ENCODE data around the gene STAC3.

The STAC3 gene

DNA sequence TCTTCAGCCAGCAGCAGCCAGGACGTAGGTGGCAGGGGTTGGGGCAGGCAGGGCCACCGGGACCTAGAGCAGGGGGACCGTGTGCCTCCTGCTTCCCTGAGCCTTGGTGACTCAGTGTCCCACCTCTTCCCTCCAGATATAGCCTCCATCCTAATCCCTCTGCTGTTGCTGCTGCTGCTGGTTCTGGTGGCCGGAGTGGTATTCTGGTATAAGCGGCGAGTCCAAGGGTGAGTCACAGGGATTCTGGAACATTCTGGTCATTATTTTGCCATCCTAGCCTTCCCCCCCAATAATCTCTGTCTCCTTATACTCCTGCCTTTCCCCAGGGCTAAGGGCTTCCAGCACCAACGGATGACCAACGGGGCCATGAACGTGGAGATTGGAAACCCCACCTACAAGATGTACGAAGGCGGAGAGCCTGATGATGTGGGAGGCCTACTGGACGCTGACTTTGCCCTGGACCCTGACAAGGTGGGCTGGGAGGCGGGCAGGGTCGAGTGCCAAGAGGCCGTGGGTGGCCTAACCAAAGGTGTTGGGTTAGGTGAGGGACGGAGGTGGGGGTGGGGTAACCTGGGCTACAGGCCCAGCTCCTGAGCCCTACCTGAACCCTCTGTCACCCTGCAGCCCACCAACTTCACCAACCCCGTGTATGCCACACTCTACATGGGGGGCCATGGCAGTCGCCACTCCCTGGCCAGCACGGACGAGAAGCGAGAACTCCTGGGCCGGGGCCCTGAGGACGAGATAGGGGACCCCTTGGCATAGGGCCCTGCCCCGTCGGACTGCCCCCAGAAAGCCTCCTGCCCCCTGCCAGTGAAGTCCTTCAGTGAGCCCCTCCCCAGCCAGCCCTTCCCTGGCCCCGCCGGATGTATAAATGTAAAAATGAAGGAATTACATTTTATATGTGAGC is 38.9 kb downstream of the STAC3 start:
- no peak for DNase-seq (ENCODE audit: low read depth in 3 of 3, low spot score in 1 of 3)

DNA sequence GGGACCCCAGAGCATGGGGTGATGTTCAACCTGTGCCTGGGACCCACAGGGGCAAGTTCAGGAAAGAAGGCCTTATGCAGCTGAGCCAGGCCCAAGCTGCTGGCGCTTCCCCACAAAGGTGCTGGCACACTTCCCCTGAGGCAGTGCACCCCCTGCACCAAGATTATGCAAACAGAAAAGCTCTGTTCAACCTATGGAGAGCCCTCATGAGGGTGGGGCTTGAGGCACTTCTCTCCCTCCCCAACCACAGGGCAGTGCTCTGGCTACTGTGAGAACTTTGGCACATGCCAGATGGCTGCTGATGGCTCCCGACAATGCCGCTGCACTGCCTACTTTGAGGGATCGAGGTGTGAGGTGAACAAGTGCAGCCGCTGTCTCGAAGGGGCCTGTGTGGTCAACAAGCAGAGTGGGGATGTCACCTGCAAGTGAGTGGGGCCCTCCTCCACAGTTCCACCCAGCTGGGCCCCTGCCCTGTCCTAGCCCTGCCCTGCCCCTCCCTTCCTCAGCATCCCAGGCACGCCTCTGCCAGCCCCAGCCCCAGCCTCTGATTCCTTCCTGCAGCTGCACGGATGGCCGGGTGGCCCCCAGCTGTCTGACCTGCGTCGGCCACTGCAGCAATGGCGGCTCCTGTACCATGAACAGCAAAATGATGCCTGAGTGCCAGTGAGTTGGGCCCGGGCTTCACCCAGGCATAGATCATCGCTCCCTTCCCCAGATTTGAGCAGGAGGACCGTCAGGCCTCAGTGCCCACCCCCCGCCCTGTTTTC is 39.9 kb downstream of the STAC3 start:
- DNase-seq (ENCODE audit: low read depth in 3 of 3, low spot score in 1 of 3) = no peak

DNA sequence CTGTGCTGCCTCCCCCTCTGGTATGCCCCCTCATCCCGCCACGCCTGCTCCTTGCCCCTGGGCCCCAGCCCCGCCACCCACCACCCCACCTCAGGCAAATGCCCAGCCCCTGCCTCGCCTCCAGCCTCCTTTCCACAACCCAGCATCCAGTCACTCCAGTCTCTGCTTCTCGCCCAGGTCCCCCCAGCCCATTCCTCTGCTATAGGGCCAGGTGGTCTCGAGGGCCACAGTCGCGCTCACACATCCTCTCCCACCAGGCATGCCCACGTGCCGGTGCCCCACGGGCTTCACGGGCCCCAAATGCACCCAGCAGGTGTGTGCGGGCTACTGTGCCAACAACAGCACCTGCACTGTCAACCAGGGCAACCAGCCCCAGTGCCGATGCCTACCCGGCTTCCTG is 40.5 kb downstream of the STAC3 start:
- no peak for DNase-seq (ENCODE audit: low read depth in 3 of 3, low spot score in 1 of 3)

DNA sequence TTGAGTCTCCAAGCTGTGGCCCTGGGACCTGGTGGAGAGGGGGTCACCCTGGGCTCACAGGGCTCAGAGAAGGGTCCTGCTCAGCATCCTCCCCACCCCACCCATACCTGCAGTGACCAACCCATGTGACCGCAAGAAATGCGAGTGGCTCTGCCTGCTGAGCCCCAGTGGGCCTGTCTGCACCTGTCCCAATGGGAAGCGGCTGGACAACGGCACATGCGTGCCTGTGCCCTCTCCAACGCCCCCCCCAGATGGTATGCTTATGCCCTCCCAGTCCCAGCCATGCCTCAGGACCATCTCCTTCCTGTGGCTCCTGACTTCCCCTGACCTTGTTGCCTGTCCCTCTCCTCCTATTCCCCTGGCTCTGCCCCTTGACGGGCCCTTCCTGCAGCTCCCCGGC is 41.1 kb downstream of the STAC3 start:
- no peak for DNase-seq (ENCODE audit: low read depth in 3 of 3, low spot score in 1 of 3)

DNA sequence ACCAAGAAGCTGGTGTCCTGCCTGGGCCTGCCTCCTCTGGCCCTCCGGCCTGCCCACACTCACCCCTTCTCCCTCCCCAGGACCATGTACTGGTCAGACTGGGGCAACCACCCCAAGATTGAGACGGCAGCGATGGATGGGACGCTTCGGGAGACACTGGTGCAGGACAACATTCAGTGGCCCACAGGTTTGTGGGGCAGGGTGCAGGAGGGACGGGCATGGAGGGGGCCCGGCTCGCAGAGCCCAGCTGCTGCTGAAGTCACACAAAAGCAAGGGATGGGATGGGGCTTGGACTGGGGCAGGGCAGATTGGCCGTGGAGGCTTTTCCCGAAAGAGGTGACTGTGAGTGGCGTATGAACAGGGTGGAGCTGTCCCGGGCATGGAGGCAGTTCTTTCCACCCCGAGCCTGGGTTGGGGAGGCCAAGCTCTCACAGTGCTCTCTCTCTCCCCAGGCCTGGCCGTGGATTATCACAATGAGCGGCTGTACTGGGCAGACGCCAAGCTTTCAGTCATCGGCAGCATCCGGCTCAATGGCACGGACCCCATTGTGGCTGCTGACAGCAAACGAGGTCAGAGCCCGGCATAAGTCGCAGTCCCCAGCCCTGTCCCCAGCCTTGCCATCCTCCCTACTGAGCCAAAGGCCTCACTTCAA is 42.2 kb downstream of the STAC3 start:
- DNase-seq (ENCODE audit: low read depth in 3 of 3, low spot score in 1 of 3) = no peak

DNA sequence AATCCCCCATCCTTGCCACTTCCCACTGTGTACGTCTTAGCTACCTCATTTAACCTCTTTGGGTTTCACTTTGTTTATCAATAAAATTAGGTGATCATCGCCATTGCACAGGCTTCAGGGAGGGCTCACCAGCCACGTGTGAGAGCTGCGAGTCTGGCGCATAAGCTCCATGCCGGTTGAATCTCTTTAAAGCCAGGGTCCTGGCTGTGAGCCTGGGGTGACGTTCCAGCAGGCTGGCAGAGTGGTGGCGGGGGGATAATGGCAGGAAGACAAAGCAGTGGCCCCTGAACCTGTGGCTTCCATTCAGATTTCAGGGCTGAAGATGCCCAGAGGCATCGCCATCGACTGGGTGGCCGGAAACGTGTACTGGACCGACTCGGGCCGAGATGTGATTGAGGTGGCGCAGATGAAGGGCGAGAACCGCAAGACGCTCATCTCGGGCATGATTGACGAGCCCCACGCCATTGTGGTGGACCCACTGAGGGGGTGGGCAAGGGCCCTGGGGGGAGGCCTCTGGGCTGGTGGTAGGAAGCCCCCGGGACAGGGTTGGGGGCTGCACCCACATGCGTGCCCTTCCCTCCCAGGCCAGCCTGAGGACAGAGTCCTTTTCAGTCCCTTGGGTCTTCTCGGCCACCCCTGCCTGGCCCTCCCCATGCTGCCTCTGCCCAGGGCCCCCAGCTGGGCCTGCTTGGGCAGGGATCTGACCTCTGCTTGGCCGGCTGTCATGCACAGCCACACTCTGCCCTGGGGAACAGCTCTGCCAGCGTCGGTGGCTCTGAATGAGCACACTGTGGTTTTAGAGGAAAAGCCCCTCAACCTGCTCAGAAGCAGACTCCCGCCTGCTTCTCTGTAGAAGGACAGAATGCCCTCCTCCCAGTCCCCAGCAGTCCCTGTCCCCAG is 43.0 kb downstream of the STAC3 start:
- no peak for DNase-seq (ENCODE audit: low read depth in 3 of 3, low spot score in 1 of 3)

DNA sequence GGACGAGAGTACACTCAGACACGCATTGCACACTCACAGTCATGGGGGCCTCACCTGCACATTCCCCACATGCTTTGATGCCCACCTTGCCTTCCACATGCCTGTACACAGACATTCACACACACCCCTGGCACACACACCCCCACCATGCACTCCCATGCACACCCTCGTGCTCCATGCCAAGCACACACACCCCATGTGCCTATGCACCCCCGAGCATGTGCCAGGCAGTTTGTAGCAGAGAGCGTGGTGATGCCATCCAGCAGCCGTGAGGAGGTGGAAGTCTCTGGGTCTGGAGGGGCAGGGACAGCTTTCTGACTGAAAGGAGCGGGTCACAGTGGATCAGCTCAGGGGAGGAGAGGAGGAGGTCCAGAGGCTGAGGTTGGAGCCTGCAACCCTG is 45.1 kb downstream of the STAC3 start:
- DNase-seq (ENCODE audit: low read depth in 3 of 3, low spot score in 1 of 3) = no peak

DNA sequence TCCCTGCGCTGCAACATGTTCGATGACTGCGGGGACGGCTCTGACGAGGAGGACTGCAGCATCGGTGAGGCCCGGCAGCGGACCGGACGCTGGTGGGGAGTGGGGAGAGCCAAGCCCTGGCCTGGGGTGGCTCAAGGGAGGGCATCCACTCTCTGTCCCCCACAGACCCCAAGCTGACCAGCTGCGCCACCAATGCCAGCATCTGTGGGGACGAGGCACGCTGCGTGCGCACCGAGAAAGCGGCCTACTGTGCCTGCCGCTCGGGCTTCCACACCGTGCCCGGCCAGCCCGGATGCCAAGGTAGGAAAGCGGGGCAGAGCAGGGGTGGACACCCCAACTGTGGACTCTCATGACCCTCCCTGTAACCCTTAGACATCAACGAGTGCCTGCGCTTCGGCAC is 45.8 kb downstream of the STAC3 start:
- DNase-seq (ENCODE audit: low read depth in 3 of 3, low spot score in 1 of 3) = no peak

DNA sequence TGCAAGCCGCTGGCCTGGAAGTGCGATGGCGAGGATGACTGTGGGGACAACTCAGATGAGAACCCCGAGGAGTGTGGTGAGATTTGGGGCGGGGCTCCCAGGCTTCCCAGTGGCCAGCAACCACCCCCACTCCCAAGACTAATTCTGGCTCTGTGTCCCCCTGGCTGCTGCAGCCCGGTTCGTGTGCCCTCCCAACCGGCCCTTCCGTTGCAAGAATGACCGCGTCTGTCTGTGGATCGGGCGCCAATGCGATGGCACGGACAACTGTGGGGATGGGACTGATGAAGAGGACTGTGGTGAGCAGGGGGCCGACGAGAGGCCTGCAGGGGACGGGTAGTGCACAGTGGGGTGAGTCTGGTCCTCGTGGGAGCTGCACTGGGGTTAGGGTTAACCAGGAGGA is 46.5 kb downstream of the STAC3 start:
- no peak for DNase-seq (ENCODE audit: low read depth in 3 of 3, low spot score in 1 of 3)

DNA sequence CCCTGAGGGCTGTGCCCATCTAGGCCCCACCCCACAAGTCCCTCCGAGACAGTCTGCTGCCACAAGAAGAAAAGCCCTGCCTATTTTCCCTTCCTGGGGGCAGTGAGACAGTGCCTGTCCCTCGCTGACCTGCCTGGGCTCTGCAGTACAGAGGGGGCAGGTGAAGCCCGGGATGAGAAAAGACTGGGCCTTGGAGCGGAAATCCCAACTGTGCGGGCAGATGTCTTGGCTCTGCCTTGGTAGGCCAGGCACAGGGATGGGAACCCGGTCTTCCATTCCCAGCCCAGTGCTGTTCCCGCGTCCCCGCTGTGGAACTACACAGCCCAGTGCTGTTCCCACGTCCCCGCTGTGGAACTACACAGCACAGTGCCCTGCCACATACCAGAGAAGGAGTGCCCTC is 47.2 kb downstream of the STAC3 start:
- DNase-seq (ENCODE audit: low read depth in 3 of 3, low spot score in 1 of 3) = no peak

DNA sequence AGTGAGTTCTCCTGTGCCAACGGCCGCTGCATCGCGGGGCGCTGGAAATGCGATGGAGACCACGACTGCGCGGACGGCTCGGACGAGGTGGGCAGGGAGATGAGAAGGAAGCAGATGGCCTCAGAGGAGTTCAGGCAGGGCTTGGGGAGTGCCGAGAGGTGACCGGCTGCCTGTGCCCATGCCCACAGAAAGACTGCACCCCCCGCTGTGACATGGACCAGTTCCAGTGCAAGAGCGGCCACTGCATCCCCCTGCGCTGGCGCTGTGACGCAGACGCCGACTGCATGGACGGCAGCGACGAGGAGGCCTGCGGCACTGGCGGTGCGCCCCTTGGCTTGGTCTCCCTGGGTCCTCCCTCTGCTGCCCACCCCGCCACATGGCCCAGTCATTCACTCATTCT is 47.8 kb downstream of the STAC3 start:
- DNase-seq (ENCODE audit: low read depth in 3 of 3, low spot score in 1 of 3) = no peak

DNA sequence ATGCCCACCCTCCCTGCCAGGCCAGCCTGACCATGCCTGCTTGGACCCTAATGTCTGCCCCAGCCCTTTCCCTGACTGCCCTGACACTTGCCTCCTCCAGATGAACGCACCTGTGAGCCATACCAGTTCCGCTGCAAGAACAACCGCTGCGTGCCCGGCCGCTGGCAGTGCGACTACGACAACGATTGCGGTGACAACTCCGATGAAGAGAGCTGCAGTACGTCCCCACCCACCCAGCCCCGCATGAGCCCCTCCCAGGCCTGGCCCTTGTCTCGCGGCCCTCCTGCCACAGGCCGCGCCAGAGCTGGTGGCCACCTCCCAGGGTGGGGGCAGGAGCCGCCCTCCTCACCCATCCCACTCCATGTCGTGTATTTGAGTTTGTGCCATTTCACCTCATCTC is 48.7 kb downstream of the STAC3 start:
- DNase-seq (ENCODE audit: low read depth in 3 of 3, low spot score in 1 of 3) = no peak

DNA sequence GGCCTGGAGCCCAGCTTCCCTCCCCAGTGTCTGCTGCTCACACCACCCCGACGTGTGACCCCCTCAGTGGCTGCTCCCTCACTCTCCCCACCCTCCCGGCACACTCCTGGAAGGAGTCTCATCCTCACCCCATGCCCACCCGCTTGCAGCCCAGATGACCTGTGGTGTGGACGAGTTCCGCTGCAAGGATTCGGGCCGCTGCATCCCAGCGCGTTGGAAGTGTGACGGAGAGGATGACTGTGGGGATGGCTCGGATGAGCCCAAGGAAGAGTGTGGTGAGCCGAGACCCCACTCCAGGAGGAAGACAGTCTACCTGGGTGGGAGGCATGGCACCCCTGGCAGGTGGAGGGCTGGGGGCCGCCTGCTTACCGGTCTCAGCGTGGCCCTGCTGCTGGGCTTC is 49.4 kb downstream of the STAC3 start:
- DNase-seq (ENCODE audit: low read depth in 3 of 3, low spot score in 1 of 3) = no peak

DNA sequence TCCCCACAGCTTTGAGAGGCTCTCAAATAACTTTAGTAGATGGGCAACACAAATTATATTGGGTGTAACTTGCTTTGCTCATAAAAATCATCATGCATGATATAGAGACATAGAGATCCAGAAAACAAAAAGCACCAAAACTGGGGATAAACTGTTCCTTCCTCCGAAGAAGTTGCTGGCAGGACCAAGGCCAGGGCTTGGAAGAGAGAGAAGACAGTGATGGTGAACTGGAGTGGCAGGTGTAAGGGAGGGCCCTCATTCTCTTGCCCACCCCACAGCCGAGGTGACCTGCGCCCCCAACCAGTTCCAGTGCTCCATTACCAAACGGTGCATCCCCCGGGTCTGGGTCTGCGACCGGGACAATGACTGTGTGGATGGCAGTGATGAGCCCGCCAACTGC is 49.8 kb downstream of the STAC3 start:
- no peak for DNase-seq (ENCODE audit: low read depth in 3 of 3, low spot score in 1 of 3)

DNA sequence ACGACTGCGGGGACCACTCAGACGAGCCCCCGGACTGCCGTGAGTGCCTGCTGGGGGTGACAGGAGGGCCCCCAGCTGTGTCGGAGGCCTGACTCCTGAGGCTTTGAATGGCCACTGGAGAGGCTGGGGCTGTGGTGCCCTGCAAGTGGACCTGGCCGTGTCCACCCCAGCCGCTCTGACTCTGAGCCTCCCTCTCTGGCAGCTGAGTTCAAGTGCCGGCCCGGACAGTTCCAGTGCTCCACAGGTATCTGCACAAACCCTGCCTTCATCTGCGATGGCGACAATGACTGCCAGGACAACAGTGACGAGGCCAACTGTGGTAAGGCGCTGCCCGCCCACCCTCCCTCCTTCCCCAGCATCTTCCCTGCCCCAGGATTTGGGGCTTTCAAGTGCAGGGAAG is 50.5 kb downstream of the STAC3 start:
- no peak for DNase-seq (ENCODE audit: low read depth in 3 of 3, low spot score in 1 of 3)

DNA sequence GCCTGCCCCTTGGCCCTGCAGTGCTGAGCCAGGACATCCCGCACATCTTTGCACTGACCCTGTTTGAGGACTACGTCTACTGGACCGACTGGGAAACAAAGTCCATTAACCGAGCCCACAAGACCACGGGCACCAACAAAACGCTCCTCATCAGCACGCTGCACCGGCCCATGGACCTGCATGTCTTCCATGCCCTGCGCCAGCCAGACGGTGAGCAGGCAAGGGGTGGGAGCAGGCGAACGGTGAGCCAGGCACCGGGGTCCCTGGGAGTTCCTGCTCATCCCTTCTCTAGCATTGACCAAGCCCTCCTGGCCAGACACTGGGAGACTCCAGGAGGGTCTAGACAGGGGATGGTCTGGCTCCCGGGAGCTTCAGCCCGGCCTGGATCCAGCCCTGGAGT is 51.8 kb downstream of the STAC3 start:
- no peak for DNase-seq (ENCODE audit: low read depth in 3 of 3, low spot score in 1 of 3)

DNA sequence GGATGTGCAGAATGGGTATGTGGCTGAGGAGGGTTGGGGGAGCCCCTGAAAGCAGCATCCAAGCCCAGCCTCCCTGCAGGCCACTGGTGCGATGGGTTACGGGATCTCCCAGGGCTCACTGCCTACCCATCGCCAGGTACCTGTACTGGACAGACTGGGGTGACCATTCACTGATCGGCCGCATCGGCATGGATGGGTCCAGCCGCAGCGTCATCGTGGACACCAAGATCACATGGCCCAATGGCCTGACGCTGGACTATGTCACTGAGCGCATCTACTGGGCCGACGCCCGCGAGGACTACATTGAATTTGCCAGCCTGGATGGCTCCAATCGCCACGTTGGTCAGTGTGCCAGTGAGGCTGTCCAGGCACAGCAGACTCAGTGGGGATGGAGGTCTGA is 52.7 kb downstream of the STAC3 start:
- DNase-seq (ENCODE audit: low read depth in 3 of 3, low spot score in 1 of 3) = no peak

DNA sequence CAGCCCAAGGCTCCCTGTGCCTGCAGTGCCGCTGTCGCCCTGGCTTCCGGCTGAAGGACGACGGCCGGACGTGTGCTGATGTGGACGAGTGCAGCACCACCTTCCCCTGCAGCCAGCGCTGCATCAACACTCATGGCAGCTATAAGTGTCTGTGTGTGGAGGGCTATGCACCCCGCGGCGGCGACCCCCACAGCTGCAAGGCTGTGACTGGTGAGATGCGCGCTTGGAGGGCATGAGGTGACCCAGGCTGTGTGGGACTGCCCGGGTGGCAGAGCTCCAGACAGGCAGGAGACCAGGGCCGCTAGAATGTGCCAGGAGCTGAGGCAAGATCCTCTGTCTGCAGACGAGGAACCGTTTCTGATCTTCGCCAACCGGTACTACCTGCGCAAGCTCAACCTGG is 54.0 kb downstream of the STAC3 start:
- no peak for DNase-seq (ENCODE audit: low read depth in 3 of 3, low spot score in 1 of 3)

DNA sequence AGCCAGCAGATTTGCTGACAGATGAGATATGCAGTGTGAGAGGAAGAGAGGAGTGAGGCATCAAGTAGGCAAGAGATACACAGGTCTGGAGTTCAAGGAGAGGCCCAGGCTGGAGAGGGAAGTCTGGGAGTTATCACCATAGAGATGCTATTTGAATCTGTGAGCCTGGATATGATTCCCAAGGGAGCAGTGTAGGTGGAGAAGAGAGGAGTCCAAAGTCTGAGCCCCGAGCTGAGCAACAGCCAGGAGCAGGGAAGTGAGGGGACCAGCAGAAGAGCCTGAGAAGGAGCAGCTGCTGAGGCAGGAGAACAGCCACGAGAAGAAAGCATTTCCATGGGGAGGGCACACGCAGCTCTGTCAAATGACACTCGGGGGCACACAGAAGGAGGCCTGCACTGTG is 54.5 kb downstream of the STAC3 start:
- DNase-seq (ENCODE audit: low read depth in 3 of 3, low spot score in 1 of 3) = no peak

DNA sequence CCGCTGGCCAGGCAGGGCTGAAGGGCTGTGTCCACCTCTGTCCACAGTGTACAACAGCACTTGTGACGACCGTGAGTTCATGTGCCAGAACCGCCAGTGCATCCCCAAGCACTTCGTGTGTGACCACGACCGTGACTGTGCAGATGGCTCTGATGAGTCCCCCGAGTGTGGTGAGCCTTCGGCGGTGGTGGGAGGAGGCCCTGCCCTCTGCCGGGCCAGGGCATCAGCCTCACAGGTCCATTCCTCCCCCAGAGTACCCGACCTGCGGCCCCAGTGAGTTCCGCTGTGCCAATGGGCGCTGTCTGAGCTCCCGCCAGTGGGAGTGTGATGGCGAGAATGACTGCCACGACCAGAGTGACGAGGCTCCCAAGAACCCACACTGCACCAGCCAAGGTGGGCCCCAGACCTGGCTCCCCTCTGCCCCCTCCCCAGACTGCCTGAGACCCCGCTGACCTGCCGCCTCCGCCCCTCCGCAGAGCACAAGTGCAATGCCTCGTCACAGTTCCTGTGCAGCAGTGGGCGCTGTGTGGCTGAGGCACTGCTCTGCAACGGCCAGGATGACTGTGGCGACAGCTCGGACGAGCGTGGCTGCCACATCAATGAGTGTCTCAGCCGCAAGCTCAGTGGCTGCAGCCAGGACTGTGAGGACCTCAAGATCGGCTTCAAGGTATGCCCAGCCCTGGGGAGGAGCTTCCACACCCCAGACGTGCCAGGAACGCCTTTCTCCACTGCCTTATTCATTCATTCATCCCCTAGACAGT is 55.2 kb downstream of the STAC3 start:
- no peak for DNase-seq (ENCODE audit: low read depth in 3 of 3, low spot score in 1 of 3)
